PC-3 (cell line): ENCODE measurements around the gene NDUFAF5.

Experiments
- CTCF ChIP-seq: fragments of 300-600 bp; sonication (generic); conservative IDR thresholded peaks from 2 replicates; pipeline ENCODE4 v1.5.1; 2017; ENCODE audit warnings: antibody characterized with exemption, low read depth, mild to moderate bottlenecking, low read length
- EZH2phosphoT487 ChIP-seq: fragments of 300-600 bp; sonication (generic); IDR thresholded peaks from 2 replicates; pipeline ENCODE4 v1.6.1; 2018; ENCODE audit warnings: mild to moderate bottlenecking, antibody characterized with exemption, low read length, borderline replicate concordance

- no peak for TF ChIP-seq CTCF
- no peak for TF ChIP-seq EZH2phosphoT487
Observed at GRCh38 chr20:13824459-13824858, 39.6 kb downstream of the NDUFAF5 start.
